NOMO-1 (cell line): ENCODE measurements around the gene PKNOX1.
"Not testable (repeated sequence)": the region's sequence is repeated elsewhere in the genome, so short reads cannot be mapped to it uniquely, and the experiment has no call there.

Experiments used
- DNase-seq, 2 experiments: peaks; one replicate each; lab custom pipeline; 2025; ENCODE audit not compliant: unreplicated experiment in 2 of 2; lab: John Stamatoyannopoulos, UW

The PKNOX1 gene

DNA sequence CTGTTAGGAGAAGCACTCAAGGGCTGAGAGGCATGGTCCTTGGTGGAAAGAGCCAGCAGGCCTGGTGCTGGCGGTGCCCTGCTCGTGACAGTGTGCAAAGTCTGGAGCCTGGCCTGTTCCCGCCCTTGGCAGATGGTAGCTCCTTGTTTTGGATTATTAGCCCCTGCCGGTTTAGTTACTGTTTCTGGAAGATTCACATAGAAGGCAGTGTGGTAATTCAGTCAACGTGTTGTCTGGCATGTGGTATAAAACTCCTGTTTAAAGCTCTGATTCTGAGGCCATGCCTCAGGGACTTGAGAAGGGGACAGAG, 6.8 kb downstream of the PKNOX1 start:
- no peak for DNase-seq

DNA sequence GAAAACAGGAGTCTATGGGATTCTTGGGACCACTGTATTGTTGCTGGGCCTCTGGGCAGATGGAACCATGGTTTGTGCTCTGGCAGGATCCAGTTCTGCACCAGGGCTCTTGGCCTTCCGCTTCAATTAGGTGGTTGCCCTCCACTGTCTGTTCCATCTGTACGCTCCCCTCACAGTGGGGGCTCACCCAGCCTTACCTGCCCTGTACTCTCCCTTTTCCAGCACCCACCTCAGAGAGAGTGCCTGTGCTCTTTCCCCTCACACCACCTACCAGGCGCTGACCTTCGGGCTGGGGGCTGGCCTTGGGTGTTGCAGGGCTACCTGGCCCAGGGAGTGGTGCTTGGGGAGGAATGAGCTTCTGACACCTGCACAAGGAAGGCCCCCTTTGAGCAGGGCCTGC, 7.5 kb downstream of the PKNOX1 start:
- DNase-seq = no peak

DNA sequence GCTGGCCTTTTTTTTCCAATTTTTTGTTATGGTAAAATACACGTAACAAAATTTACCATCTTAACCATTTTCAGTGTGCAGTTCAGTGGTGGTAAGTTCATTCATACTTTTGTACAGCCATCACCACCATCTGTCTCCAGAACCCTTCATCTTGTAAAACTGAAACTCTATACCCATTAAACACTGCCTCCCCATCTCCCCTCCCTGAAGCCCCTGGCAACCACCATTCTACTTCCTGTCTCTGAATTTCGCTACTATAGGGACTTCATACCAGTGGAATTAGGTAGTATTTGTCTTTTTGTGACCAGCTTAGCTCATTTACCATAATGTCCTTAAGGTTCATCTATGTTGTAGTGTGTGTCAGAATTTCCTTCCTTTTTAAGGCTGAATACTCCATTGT, 8.7 kb downstream of the PKNOX1 start:
- DNase-seq = no peak

DNA sequence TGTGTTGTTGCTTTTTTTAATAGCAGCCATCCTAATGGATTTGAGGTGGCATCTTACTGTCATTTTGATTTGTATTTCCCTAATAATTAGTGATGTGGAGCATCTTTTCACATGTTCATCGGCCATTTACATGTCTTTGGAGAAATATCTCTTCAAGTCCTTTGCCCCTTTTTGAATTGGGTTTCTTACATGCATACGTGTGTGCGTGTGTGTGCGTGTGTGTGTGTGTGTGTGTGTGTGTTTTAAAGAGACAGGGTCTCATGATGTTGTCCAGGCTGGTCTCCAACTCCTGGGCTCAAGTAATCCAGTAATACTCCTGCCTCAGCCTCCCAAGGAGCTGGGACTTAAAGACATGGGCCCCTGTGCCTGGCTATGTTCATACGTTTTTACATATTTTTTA, 9.5 kb downstream of the PKNOX1 start:
- no peak for DNase-seq

DNA sequence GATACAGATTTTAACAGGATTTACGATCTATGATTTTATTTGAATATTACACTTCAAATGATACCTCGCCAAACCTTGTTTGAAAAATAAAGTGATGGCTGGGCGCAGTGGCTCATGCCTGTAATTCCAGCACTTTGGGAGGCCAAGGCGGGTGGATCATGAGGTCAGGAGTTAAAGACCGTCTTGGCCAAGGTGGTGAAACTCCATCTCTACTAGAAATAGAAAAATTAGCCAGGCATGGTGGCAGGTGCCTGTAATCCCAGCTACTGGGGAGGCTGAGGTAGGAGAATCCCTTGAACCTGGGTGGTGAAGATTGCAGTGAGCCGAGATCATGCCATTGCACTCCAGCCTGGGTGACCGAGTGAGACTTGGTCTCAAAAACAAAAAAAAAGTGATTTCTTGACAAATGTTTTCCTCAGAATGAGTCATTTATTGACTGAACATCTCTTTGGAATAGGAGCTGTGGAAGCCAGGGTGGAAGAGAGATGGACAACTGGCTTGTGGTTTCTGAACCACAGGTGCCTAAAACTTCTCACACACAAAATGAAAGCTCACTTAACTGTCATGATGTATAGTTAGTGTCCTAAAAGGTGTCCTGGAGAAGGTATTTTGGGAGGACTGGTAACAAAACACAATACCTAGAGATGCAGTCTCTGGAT, 11.9 kb downstream of the PKNOX1 start:
- DNase-seq = no peak

DNA sequence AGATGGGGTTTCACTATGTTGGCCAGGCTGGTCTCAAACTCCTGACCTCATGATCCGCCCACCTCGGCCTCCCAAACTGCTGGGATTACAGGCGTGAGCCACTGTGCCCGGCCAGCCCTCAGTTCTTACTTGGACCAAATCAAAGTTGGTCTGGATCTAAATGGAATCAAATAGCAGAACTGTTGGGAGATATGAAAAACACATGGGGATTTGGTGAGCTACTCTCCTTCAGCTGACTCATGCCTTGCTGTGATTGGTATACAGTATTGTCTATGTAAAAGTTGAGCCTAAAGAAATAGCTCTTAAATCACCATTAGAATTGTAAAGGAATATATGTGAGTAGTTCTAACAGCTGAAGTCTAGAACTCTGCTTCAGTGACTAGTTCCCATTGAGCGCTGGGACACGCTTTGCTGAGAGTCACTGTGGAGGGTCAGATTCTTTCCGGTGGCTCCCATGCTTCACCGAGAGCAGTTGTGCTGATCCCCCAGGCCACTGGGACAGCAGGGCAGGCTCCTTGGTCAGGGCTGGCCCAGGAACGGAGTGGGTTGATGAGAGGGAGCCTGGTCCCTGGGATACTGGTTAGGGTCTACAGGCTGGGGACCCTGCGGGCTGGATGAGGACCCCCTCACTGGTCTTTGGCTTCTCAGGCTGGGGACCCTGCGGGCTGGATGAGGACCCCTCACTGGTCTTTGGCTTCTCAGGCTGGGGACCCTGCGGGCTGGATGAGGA, 14.0 kb downstream of the PKNOX1 start:
- DNase-seq = no peak

DNA sequence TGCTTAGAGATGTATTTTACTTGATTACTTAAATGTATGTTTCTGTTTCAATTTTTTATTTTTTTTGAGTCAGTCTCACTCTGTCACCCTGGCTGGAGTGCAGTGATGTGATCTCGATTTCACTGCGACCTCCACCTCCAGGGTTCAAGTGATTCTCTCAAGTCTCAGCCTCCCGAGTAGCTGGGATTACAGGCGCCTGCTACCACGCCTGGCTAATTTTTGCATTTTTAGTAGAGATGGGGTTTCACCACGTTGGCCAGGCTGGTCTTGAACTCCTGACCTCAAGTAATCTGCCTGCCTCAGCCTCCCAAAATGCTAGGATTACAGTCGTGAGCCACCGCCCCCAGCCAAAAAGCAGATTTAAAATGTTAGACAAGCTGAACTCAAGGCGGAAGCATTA, 15.0 kb downstream of the PKNOX1 start:
- not testable (repeated sequence) for DNase-seq

DNA sequence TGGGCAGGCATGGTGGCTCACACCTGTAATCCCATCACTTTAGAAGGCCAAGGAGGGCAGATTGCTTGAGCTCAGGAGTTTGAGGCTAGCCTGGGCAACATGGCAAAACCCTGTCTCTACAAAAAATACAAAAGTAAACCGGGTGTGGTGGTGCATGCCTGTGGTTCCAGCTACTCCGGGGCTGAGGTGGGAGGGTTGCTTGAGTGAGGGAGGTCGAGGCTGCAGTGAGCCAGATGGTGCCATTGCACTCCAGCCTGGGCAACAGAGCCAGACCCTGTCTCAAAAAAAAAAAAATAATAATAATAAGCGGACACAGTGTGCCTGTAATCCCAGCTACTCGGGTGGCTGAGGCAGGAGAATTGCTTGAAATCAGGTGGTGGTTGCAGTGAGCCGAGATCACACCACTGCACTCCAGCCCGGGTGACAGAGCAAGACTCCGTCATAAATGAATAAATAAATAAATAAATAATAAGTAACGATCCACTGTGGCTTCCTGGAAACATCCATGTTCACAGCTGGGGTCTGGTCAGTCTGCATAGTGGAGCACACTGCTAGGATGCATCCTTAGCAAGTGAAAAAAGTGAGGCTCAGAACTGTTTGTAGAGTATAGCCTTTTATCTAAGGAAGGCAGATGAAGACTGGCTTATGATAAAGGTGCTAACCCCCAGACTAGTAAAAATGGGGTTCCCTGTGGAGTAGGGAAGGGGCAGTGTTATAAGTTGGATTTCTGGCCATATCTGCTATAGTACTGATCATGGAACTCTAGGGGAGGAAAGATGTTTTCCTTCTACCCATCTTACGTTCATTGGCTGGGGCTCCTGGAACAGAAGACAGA, 15.7 kb downstream of the PKNOX1 start:
- DNase-seq = no peak

DNA sequence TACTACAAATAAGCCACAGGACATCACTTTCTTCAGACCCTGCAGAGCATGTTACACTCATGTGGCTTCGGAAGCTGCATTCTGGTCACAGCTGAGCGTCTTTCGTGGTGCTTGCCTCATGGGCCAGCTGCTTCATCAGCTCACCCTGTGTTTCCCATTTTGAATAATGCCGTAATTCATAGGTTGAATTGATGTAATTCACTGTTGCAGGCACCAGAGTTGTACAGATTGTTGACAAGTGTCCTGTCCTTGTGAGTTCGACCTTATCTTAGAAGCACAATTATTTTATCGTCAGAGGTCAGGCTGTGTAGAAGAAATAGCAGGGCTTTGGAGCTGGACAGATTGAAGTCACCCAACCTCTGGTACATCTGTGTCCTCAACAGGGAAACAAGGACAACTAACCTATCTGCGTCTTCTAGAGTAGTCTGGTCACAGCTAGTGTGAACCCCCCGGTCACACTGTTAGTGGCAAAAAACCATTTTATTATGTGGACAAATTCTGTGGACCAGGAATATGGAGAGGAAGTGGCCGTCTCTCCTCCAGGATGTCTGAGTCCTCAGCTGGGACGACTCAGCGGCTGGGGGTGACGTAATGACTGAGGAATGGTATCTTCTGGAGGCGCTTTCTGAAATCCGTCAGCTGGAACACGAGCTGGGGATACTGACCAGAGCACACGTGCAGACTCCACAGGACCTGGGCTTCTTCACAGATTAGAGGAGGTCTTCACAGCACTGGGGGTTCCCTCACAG, 17.8 kb downstream of the PKNOX1 start:
- no peak for DNase-seq

DNA sequence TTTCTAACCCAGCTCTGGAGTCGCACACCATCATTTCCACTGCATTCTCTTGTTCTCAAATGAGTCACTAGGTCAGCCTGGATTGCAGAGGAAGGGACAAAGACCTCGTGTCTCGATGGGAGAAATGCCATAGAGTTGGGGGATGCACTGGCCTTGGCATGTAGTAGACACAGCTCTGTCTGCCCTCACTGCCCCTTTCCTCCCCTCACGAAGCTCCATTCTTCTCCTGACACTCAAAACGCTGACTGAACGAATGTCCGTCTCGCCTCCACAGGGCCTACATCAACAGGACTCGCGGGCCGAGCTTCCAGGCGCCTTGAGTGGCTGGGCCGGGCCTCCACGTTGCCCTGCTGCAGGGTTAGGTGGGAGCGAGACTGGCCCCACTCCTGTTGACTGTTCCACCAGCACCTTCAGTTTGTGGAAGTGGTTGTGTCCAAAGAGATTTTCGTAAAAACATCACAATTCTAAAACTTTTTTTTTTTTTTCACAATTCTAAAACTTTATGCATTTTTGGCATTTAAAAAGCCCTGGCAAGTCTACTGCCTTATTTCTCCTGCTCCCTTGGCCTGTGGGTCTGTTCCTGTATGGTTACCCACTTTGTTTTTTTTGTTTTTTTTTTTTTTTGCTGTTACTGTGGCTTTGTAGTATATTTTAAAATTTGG, 18.8 kb downstream of the PKNOX1 start:
- DNase-seq = no peak

DNA sequence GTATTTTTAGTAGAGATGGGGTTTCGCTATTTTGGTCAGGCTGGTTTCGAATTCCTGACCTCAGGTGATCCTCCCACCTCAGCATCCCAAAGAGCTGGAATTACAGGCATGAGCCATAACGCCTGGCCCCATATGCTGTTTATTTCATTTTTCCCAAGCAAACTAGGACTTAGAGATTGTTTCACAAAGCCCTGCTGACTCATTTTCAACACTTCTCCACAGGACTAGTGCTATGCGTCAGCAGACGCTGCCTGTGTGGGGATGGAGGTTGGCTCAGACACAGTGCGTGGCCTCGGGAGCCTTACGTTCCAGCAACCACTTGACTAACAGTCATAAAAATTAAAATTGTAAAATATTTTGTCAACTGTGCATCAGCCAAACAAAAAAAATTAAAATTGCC, 22.7 kb downstream of the PKNOX1 start:
- no peak for DNase-seq

DNA sequence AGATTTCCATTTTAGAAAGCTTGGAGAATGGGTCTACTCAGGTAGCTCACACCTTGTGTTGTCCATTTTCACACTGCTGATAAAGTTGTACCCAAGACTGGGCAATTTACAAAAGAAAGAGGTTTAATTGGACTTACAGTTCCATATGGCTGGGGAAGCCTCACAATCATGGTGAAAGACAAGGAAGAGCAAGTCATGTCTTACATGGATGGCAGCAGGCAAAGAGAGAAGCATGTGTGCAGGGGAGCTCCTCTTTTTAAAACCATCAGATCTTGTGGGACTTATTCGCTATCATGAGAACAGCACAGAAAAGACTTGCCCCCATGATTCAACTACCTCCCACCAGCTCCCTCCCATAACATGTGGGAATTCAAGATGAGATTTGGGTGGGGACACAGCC, 23.6 kb downstream of the PKNOX1 start:
- DNase-seq = not testable (repeated sequence)

DNA sequence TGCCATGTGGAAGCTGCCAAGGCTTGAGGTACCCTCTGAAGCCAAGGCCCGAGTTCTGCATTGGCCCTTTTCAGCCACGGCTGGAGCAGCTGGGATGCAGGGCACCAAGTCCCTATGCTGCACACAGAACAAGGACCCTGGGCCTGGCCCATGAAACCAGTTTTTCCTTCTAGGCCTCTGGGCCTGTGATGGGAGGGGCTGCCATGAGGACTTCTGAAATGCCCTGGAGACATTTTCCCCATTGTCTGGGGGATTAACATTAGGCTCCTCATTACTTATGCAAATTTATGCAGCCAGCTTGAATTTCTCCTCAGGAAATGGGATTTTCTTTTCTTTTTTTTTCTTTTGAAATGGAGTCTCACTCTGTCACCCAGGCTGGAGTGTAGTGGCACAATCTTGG, 24.8 kb downstream of the PKNOX1 start:
- not testable (repeated sequence) for DNase-seq

DNA sequence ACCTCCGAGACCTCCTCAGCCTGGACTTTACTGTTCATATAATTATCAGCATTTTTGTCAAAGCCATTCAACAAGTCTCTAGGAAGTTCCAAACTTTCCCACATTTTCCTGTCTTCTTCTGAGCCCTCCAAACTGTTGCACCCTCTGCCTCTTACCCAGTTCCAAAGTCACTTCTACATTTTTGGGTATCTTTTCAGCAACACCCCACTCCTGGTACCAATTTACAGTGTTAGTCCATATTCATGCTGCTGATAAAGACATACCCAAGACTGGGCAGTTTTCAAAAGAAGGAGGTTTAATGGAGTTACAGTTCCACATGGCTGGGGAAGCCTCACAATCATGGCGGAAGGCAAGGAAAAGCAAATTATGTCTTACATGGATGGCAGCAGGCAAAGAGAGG, 25.7 kb downstream of the PKNOX1 start:
- DNase-seq = not testable (repeated sequence)

DNA sequence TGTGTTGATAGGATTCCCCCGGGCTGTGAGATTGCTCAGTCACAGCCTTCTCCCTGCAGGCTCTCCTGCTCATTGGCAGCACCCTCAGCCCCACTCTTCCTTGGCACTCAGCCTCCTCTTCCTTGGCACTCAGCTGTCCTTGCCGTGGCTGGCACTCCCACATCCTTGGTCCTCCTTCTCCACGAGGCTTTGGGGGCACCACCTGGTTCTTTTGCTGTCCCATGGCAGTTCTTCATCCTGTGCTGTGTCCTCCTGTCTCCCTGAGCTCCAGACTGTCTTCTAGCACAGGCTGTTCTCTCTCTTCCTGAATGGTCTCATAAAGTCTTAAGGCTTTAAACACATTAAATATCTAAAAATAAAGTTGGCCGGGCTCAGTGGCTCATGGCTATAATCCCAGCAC, 27.0 kb downstream of the PKNOX1 start:
- DNase-seq = no peak

DNA sequence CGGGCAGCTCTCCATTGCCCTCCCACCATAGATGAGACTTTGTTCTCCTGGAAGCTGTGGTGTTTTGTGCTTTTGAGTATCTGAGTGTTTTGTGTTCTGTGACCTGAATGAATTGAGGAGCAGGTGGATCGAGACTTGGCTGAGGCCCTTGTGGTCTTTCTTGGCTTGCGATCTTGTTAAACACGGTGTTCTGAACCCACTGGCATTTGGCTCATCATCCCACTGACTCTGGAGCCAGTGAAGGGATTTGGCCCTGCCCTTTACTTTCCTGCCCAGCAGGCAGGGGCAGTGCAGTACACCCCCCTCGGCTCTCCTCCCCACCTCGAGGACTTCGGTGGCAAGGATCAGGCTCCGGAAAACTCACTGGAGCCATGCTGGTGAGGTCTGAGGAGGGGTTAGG, 30.6 kb downstream of the PKNOX1 start:
- no peak for DNase-seq

DNA sequence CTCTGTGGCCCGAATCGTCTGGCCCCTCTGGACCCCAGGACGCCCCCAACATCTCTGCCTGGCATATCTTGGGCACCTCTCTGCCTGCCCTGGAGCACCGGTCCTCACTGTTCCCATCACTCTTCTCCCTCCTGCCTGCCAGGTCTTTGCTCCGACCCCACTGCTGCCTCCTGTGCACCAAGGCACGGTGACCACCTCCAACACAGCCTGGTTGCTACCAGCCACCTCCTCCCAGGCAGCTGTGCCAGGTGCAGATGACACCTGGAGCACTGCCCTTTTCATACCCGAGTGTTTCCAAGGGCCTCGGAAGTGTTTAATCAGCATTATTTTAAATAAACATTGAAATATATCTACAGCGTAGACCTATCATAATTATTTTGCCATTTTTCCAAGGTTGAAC, 31.3 kb downstream of the PKNOX1 start:
- no peak for DNase-seq

DNA sequence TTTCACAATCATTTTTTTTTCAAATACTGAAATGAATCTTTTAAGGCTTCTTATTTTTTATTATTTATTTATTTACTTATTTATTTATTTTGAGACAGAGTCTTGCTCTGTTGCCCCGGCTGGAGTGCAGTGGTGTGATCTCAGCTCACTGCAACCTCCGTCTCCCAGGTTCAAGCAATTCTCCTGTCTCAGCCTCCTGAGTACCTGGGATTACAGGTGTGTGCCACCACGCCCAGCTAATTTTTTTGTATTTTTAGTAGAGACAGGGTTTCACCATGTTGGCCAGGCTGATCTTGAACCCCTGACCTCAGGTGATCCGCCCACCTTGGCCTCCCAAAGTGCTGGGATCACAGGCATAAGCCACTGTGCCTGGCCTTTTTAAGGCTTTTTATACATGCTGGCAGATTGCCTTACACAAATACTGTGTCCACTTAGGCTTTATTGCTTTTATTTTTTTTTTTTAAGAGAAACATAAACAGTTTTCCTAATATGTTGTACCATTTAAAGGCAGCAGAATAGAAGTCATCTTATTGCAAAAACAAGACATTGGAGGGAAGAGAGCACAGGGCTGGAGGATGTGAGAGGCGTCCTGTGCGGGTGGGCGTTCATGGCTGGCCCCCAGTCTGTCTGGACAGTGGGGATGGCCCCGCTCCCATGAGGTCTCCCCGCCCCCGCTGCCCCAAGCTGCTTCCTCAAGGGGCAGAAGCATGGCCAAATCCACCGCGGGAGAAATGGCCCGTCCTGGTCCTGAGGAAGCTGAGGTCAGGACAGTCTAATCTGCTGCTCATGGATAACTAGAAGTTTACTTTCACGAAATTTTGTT, 31.9 kb downstream of the PKNOX1 start:
- DNase-seq = not testable (repeated sequence)

DNA sequence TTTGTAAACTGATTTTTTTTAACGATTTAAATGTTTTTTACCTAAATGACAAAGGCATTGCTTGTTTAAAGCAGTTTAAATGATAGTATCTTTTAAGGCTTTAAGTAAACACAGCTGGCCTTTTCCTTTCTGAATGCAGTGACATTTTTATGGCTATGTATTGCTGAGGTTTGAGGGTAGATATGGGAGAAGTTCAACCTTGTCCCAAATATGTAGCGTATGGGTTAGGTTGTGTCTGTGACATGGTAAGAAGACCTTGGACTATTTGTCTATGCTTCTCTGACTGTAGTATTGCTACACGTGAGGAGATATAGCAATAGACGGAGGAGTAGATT, 32.5 kb downstream of the PKNOX1 start:
- DNase-seq = no peak

DNA sequence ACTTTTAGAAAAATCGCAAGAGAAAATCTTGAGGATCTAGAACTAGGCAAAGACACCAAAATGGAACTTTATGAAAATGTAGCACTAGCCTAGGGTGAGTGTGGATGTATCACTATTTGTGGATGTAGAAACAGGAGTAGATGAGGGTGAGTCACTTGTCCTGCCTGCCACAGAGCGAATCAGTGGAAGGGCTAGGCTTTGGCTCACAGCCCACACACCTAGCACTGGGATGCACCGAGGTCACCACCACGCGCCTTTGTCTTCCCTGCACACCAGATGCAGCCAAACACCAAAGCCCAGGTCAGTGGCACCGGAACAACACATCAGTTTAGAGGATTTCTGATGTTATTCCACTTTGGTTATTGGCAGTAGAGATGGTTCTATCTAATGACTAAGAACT, 38.2 kb downstream of the PKNOX1 start:
- no peak for DNase-seq
